ENCODE measurements around the gene TNRC6A.

The TNRC6A gene

GRCh38 chr16:24869033-24869432, 139.6 kb downstream of the TNRC6A start:
- no peak for DNase-seq (ENCODE audit: low read depth in 2 of 3, low spot score in 1 of 3)

DNA sequence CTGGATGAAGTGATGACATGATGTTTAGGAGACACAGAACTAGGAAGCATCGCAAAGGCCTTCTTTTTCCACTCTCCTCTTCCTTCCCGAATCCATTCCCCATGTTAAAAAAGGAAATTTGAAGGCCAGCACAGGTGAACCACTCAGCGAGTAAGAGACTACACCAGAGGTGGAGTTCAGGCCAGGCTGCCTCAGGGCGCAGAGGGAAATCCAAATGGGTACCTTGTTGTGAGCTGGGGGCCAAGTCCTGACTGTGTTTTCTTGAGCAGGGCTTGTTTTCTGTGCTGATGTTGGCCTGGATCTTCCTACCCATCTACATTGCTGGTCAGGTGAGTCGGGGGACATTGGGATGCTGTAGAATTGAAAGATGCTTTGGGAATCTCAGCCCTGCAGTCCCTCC, 142.4 kb downstream of the TNRC6A start:
- DNase-seq (ENCODE audit: low read depth in 2 of 3, low spot score in 1 of 3), result no peak

DNA sequence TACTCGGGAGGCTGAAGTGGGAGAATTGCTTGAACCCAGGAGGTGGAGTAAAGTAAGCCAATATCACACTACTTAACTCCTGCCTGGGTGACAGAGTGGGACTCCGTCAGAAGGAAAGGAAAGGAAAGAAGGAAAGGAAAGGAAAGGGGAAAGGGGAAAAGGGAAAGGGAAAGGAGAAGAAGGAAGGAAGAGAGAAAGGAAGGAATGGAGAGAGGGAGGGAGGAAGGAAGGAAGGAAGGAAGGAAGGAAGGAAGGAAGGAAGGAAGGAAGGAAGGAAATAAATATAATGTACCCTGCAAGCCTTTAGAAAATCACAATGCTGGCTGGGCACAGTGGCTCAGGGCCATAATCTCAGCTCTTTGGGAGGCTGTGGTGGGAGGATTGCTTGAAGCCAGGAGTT, 143.6 kb downstream of the TNRC6A start:
- no peak for DNase-seq (ENCODE audit: low read depth in 2 of 3, low spot score in 1 of 3)

GRCh38 chr16:24875466-24875865, 146.0 kb downstream of the TNRC6A start:
- no peak for DNase-seq (ENCODE audit: low read depth in 2 of 3, low spot score in 1 of 3)
